Osteoblast (primary cell): Measurements from ENCODE around the gene CGNL1. TPM values are rescaled to one million over a fixed set of nuclear protein-coding genes. Genes with fewer than 3 reads are reported as not detected.

Experiments
- DNase-seq: peaks from one replicate; pipeline ENCODE4 v3.0.0; 2011; ENCODE audit warnings: low spot score, mixed read lengths; ENCODE audit not compliant: insufficient read length; ENCODE audit errors: missing footprints
- H2AFZ ChIP-seq: 2 replicates; pipeline ENCODE4 v1.6.0; 2011; ENCODE audit warnings: mild to moderate bottlenecking, low read length
- H3K27ac ChIP-seq: 2 replicates; pipeline ENCODE4 v1.5.1; 2011; ENCODE audit warnings: mild to moderate bottlenecking, low read depth, low read length, moderate library complexity
- H3K27me3 ChIP-seq: 2 replicates; pipeline ENCODE4 v1.6.0; 2012; ENCODE audit warnings: mild to moderate bottlenecking, control low read depth, inconsistent platforms, low read length, moderate library complexity; ENCODE audit not compliant: insufficient read depth
- H3K36me3 ChIP-seq: 2 replicates; pipeline ENCODE4 v1.5.1; 2011; ENCODE audit warnings: mild to moderate bottlenecking, low read length, control low read depth, moderate library complexity; ENCODE audit not compliant: insufficient read depth
- H3K4me1 ChIP-seq: 2 replicates; pipeline ENCODE4 v1.5.1; 2011; ENCODE audit warnings: mild to moderate bottlenecking, low read length, control low read depth, moderate library complexity; ENCODE audit not compliant: insufficient read depth
- H3K4me2 ChIP-seq: 2 replicates; pipeline ENCODE4 v1.6.0; 2011; ENCODE audit warnings: mild to moderate bottlenecking, low read length; ENCODE audit not compliant: insufficient read depth
- H3K4me3 ChIP-seq: fragments of 200-600 bp; sonication (generic); 3 replicates; pipeline ENCODE4 v1.5.1; 2012; ENCODE audit warnings: mild to moderate bottlenecking, low read length, inconsistent platforms; ENCODE audit not compliant: insufficient read depth
- H3K79me2 ChIP-seq: 2 replicates; pipeline ENCODE4 v1.6.0; 2012; ENCODE audit warnings: mild to moderate bottlenecking, low read length, control low read depth, inconsistent platforms; ENCODE audit not compliant: insufficient read depth
- H3K9me3 ChIP-seq: 2 replicates; pipeline ENCODE4 v1.5.1; 2011; ENCODE audit warnings: low read depth, low read length, control low read depth
- H4K20me1 ChIP-seq: 2 replicates; pipeline ENCODE4 v1.6.0; 2012; ENCODE audit warnings: mild to moderate bottlenecking, low read length, control low read depth; ENCODE audit not compliant: insufficient read depth
- CTCF ChIP-seq: IDR thresholded peaks from 2 replicates; pipeline ENCODE4 v1.5.1; 2011; ENCODE audit warnings: mild to moderate bottlenecking, low read depth, low read length, moderate library complexity; ENCODE audit errors: extremely low read depth
- total RNA-seq: library from RNA; depleted of rRNA; stranded (reverse); fragments of >200 nt; gene quantifications from 2 replicates; pipeline ENCODE4 v1.2.3, GENCODE V29; 2012

The CGNL1 gene
- total RNA-seq, 1 donor, result 1.1 TPM

DNA sequence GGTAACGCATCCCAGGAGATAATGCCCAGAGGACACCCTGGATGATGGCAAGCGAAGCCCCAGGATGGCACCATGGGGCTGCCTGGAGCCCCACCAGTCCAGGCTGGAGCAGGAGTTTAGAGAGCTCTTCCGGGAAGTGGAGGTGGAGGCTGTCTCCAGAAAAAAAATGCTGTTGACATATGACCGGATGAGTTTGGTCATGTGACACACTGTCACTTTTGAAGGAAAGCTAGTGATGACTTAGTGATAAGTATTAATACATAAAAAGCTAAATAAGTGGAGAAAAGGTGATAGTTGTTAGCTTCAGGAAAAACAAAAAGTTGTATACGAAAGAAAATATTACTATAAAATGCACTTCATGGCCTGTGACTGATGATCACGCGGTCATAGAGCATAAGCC is 195.4 kb downstream of the CGNL1 start:
- Histone ChIP-seq H3K27me3 (peaks cover 18% of the 10 kb centered on the region), H4K20me1 (no peaks in the 10 kb centered on the region), H3K9me3 (no peaks in the 10 kb centered on the region), H3K4me2 (no peak overlapping the region), H3K4me3 (no peak overlapping the region), H3K36me3 (no peaks in the 10 kb centered on the region), H3K27ac (no peak overlapping the region), H3K79me2 (no peaks in the 10 kb centered on the region), H2AFZ (no peak overlapping the region), H3K4me1 (peaks cover 5% of the 10 kb centered on the region)
- no peak for TF ChIP-seq CTCF
- DNase-seq, result no peak

DNA sequence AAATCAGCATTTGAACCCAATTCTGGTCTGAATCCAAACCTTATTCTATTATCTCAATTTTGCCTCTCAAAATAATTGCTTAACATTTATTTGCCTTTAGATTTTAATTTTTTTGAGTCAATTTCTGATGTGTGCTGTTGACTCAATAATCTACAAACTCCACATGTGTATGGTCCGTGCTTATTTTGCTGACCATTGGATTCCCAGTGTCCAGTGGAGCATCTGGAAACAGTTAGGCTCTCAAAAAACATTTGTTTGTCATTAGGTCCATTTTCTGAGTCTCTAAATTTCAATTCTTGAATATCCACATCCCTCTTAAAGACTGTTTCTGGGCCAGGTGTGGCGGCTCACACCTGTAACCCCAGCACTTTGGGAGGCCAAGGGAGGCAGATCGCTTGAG is 196.2 kb downstream of the CGNL1 start:
- Histone ChIP-seq H3K4me1 (peaks cover 5% of the 10 kb centered on the region), H3K36me3 (no peaks in the 10 kb centered on the region), H3K4me3 (no peak overlapping the region), H3K27me3 (peaks cover 14% of the 10 kb centered on the region), H4K20me1 (no peaks in the 10 kb centered on the region), H3K27ac (no peak overlapping the region), H3K9me3 (no peaks in the 10 kb centered on the region), H2AFZ (no peak overlapping the region), H3K4me2 (no peak overlapping the region), H3K79me2 (no peaks in the 10 kb centered on the region)
- DNase-seq, result no peak
- no peak for TF ChIP-seq CTCF

- H3K4me2 ChIP-seq, result no peak overlapping the region
- peaks cover 16% of the 10 kb centered on the region for H3K27me3 ChIP-seq
- H3K79me2 ChIP-seq, result no peaks in the 10 kb centered on the region
- H3K4me3 ChIP-seq, result no peak overlapping the region
- H2AFZ ChIP-seq, result no peak overlapping the region
- peaks cover 5% of the 10 kb centered on the region for H3K4me1 ChIP-seq
- no peak overlapping the region for H3K27ac ChIP-seq
- TF ChIP-seq CTCF, result no peak
- no peaks in the 10 kb centered on the region for H3K9me3 ChIP-seq
- H4K20me1 ChIP-seq, result no peaks in the 10 kb centered on the region
- H3K36me3 ChIP-seq, result no peaks in the 10 kb centered on the region
- DNase-seq, result peak; percentile 19
Observed at GRCh38 chr15:57573151-57573550, 196.8 kb downstream of the CGNL1 start.

- TF ChIP-seq CTCF, result no peak
Observed at GRCh38 chr15:57575363-57575762, 199.1 kb downstream of the CGNL1 start.

More at GRCh38 chr15:57575363-57575762, 199.1 kb downstream of the CGNL1 start:
- H3K79me2 ChIP-seq, result no peaks in the 10 kb centered on the region
- no peak overlapping the region for H3K4me3 ChIP-seq
- no peaks in the 10 kb centered on the region for H3K9me3 ChIP-seq
- no peaks in the 10 kb centered on the region for H3K36me3 ChIP-seq
- H3K4me2 ChIP-seq, result no peak overlapping the region
- no peak for DNase-seq
- H2AFZ ChIP-seq, result no peak overlapping the region
- no peaks in the 10 kb centered on the region for H4K20me1 ChIP-seq
- peaks cover 5% of the 10 kb centered on the region for H3K4me1 ChIP-seq
- H3K27ac ChIP-seq, result no peak overlapping the region
- H3K27me3 ChIP-seq, result peaks cover 22% of the 10 kb centered on the region
